K562 (cell line): Measurements from ENCODE around the gene GALNT7.

ENCODE experiments used
- ETV6 ChIP-seq, 3 experiments: fragments of 150-350 bp in 1 of 3; sonication (generic) in 1 of 3; formaldehyde crosslinking in 1 of 3; IDR thresholded peaks; 2 replicates each; pipeline versions ENCODE4 v1.6.1 to v1.8.0; 2014 to 2022; ENCODE audit warnings: borderline replicate concordance in 2 of 3, low read depth in 2 of 3, antibody characterized with exemption in 1 of 3, low read length in 1 of 3, mild to moderate bottlenecking in 1 of 3, missing genetic modification reagents in 1 of 3
- ZNF184 ChIP-seq: sonication (generic); formaldehyde crosslinking; IDR thresholded peaks from 2 replicates; pipeline ENCODE4 v1.5.0; 2020; ENCODE audit warnings: missing genetic modification reagents

- TF ChIP-seq ETV6 (IDR thresholded peaks at IDR 0.05; ENCODE audit: borderline replicate concordance in 1 of 2, low read depth in 2 of 2, low read length in 1 of 2) (no peak), ETV6 (CRISPR knock-in tag; IDR thresholded peaks at IDR 0.05; ENCODE audit: borderline replicate concordance) (no peak), ZNF184 (CRISPR knock-in tag) (no peak)
These were observed 2.9 kb upstream of the GALNT7 start for GRCh38 chr4:173165706-173166105.
